ENCODE data around the gene OCRL. TPM values are rescaled to one million over a fixed set of nuclear protein-coding genes. Genes with fewer than 3 reads are reported as not detected.

Gene OCRL
- total and polyA plus RNA-seq, 2 of the 13 experiments (the other 11 are each of a cell fraction or from before 2014, with no cell fraction given), result 13.4 to 32.0 TPM

GRCh38 chrX:129520151-129520550, 19.9 kb upstream of the OCRL start (continued):
- TF ChIP-seq GLMP (CRISPR knock-in tag; IDR thresholded peaks at IDR 0.05; ENCODE audit: borderline replicate concordance), result no peak
- TF ChIP-seq SATB2 (CRISPR knock-in tag; IDR thresholded peaks at IDR 0.05), result no peak
- TF ChIP-seq RFXANK (CRISPR knock-in tag; IDR thresholded peaks at IDR 0.05), result no peak
- no peak for TF ChIP-seq RFX1 (IDR thresholded peaks at IDR 0.05)
- no peak for TF ChIP-seq TEAD3 (CRISPR knock-in tag; optimal IDR thresholded peaks at IDR 0.05; ENCODE audit: borderline replicate concordance)
- 0 out of 2 replicates have a peak, but pooled peaks have one; percentile 27 for TF ChIP-seq ATF1 (CRISPR knock-in tag; IDR thresholded peaks at IDR 0.05)
- peak; percentile 68 for TF ChIP-seq CEBPG (CRISPR knock-in tag; IDR thresholded peaks at IDR 0.05)
- no peak for TF ChIP-seq ARID4A (CRISPR knock-in tag; IDR thresholded peaks at IDR 0.05; ENCODE audit: borderline replicate concordance)
- no peak for TF ChIP-seq SKIL (CRISPR knock-in tag; IDR thresholded peaks at IDR 0.05; ENCODE audit: borderline replicate concordance)
- TF ChIP-seq HCFC1 (IDR thresholded peaks at IDR 0.05; ENCODE audit: low read depth, low read length), result no peak
- no peak for TF ChIP-seq SMC3 (IDR thresholded peaks at IDR 0.05; ENCODE audit: low read length)
- TF ChIP-seq FOXK1 (CRISPR knock-in tag; IDR thresholded peaks at IDR 0.05; ENCODE audit: borderline replicate concordance, low read depth), result no peak
- TF ChIP-seq NCOA2 (CRISPR knock-in tag; IDR thresholded peaks at IDR 0.05), result peak; percentile 49; the same call in 1 of the 2 replicates
- no peak for TF ChIP-seq MYC (CRISPR knock-in tag; IDR thresholded peaks at IDR 0.05; ENCODE audit: borderline replicate concordance)
- TF ChIP-seq ZNF362 (CRISPR knock-in tag; IDR thresholded peaks at IDR 0.05; ENCODE audit: borderline replicate concordance), result no peak
- no peak for TF ChIP-seq CHD4 (IDR thresholded peaks at IDR 0.05; ENCODE audit: borderline replicate concordance, low read length)
- no peak for TF ChIP-seq ATF7-NPFF (CRISPR knock-in tag; IDR thresholded peaks at IDR 0.05; ENCODE audit: low read depth)
- no peak for TF ChIP-seq JUN (CRISPR knock-in tag; IDR thresholded peaks at IDR 0.05)
- TF ChIP-seq ZNF562 (CRISPR knock-in tag; IDR thresholded peaks at IDR 0.05; ENCODE audit: borderline replicate concordance), result no peak
- TF ChIP-seq HBP1 (CRISPR knock-in tag; IDR thresholded peaks at IDR 0.05; ENCODE audit: low read depth), result no peak
- no peak for TF ChIP-seq HNRNPH1 (optimal IDR thresholded peaks at IDR 0.05; ENCODE audit: low read depth, low read length)
- no peak for TF ChIP-seq ZNF598 (CRISPR knock-in tag; IDR thresholded peaks at IDR 0.05; ENCODE audit: borderline replicate concordance)

Data from HepG2 (cell line).